PC-3 (cell line): ENCODE measurements around the gene PAK4. TPM values are rescaled to one million over a fixed set of nuclear protein-coding genes. Genes with fewer than 3 reads are reported as not detected.

Source experiments
- ATAC-seq: fragments of 200-7000 bp; cut with Tn5 transposase; 2 replicates; pipeline ENCODE4 v1.9.1; 2020; ENCODE audit warnings: mild to moderate bottlenecking, moderate library complexity
- BruUV-seq: library from RNA; stranded (reverse); fragments of 400-500 nt; replicated peaks from 2 replicates; lab custom pipeline; 2021; lab: Mats Ljungman, UMichigan
- CTCF ChIA-PET: fragments of 300-600 bp; sonication (Branson Sonifier 250); formaldehyde crosslinking; loops from one replicate; lab custom pipeline; 2022; ENCODE audit warnings: antibody characterized with exemption; lab: Charles Lee
- POLR2A ChIA-PET: fragments of 300-600 bp; sonication (Branson Sonifier 250); formaldehyde crosslinking; loops from one replicate; lab custom pipeline; 2022; ENCODE audit warnings: antibody characterized with exemption; ENCODE audit not compliant: unreplicated experiment; lab: Charles Lee
- DNase-seq: peaks from one replicate; pipeline ENCODE4 v3.0.0-alpha.2; 2015
- H2AFZ ChIP-seq: fragments of 300-600 bp; sonication (generic); 2 replicates; pipeline ENCODE4 v1.6.0; 2016; ENCODE audit warnings: antibody characterized with exemption, low read length
- H3F3A ChIP-seq: fragments of 300-600 bp; sonication (generic); one replicate; pipeline ENCODE4 v1.6.0; 2017; ENCODE audit warnings: antibody characterized with exemption, low read length, control low read depth, mild to moderate bottlenecking; ENCODE audit not compliant: unreplicated experiment
- H3K27ac ChIP-seq: fragments of 300-600 bp; sonication (generic); 2 replicates; pipeline ENCODE4 v1.5.1; 2016; ENCODE audit warnings: mild to moderate bottlenecking, low read length
- H3K27me3 ChIP-seq: fragments of 300-600 bp; sonication (generic); 2 replicates; pipeline ENCODE4 v1.6.1; 2016; ENCODE audit warnings: low read length, mixed read lengths
- H3K36me3 ChIP-seq: fragments of 300-600 bp; sonication (generic); 2 replicates; pipeline ENCODE4 v1.6.1; 2016; ENCODE audit warnings: low read depth, mixed run types, low read length, mixed read lengths
- H3K4me1 ChIP-seq: fragments of 300-600 bp; sonication (generic); 2 replicates; pipeline ENCODE4 v1.5.1; 2016; ENCODE audit warnings: low read length; ENCODE audit not compliant: insufficient read depth
- H3K4me2 ChIP-seq: fragments of 300-600 bp; sonication (generic); 2 replicates; pipeline ENCODE4 v1.6.0; 2016; ENCODE audit warnings: low read length
- H3K4me3 ChIP-seq: fragments of 300-600 bp; sonication (generic); 2 replicates; pipeline ENCODE4 v1.5.1; 2016; ENCODE audit warnings: mild to moderate bottlenecking, low read length, mixed read lengths
- H3K79me2 ChIP-seq: fragments of 300-600 bp; sonication (generic); 2 replicates; pipeline ENCODE4 v1.6.1; 2017; ENCODE audit warnings: low read length, mixed read lengths
- H3K9ac ChIP-seq: fragments of 300-600 bp; sonication (generic); 2 replicates; pipeline ENCODE4 v1.6.0; 2016; ENCODE audit warnings: mild to moderate bottlenecking, low read length
- H3K9me2 ChIP-seq: fragments of 300-600 bp; sonication (generic); replicated peaks from 2 replicates; pipeline ENCODE4 v1.6.1; 2016; ENCODE audit warnings: mixed run types, low read length, mixed read lengths
- H3K9me3 ChIP-seq: fragments of 300-600 bp; sonication (generic); 2 replicates; pipeline ENCODE4 v1.6.1; 2016; ENCODE audit warnings: low read length, mixed read lengths
- H4K20me1 ChIP-seq: fragments of 300-600 bp; sonication (generic); 2 replicates; pipeline ENCODE4 v1.6.1; 2016; ENCODE audit warnings: low read length, mixed read lengths
- EZH2 ChIP-seq: fragments of 300-600 bp; sonication (generic); IDR thresholded peaks from one replicate; pipeline ENCODE4 v1.6.1; 2017; ENCODE audit warnings: antibody characterized with exemption, mild to moderate bottlenecking, low read length; ENCODE audit not compliant: unreplicated experiment
- EZH2phosphoT487 ChIP-seq: fragments of 300-600 bp; sonication (generic); IDR thresholded peaks from 2 replicates; pipeline ENCODE4 v1.6.1; 2018; ENCODE audit warnings: mild to moderate bottlenecking, antibody characterized with exemption, low read length, borderline replicate concordance
- intact Hi-C: fragments of 100-400 bp; cut with micrococcal nuclease; formaldehyde crosslinking; loops from 2 replicates; pipeline ENCODE4 v1.9.0; 2023
- total RNA-seq: library from RNA; depleted of rRNA; stranded (reverse); fragments of >200 nt; gene quantifications from 2 replicates; pipeline ENCODE4 v1.2.3, GENCODE V29; 2014
- TF ChIP-seq, protein P1 (sequence below): fragments of 300-600 bp; sonication (generic); conservative IDR thresholded peaks from 2 replicates; pipeline ENCODE4 v1.5.1; 2017; ENCODE audit warnings: antibody characterized with exemption, low read depth, mild to moderate bottlenecking, low read length

PAK4 gene
- total RNA-seq, 1 experiment from 2014 or later, result 13.5 TPM

DNA sequence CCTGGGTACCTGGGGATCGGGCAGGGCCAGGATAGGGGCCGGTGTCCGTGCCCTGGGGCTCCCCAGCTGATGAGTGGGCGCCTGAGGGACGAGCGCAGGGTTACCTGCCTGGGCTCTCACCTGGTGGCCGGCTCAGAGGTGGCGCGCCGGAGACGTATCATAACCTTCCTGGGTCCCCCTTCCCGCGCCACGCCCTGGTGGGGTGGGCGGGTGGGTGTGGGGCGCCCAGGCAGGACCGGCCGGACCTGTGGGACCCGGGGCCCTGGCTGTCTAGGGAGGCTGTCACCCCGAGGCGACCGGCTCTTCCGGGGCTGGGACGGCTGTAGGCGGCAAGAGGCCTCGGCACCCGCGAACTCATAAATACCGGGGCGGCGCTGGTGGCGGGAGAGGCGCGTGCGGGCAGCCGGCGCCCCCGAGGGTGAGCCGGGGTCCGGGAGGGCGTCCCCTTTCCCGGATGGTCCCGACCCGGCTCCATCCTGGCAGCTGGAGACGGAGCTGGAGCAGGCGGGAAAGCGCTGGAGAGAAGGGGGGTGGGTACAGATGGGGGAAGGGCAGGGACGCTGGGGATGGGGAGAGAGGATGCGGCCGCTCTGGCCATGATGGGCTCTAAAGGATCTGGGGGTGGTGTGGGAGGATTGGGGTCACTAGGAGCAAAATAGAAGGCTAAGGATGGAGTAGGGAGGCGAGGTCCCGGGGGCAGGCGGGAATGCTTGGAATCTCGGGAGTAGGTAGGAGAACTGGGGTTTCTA is 41.4 kb upstream of the PAK4 start, which contains the start of gene ACP7:
ACP7 (plus strand) TSS at position 386 of the 749 bp plus-strand sequence. CDS start 902 bp downstream, outside the sequence.
- Histone ChIP-seq H4K20me1 (no peaks in the 10 kb centered on the region), H3K9me3 (no peaks in the 10 kb centered on the region), H3K9me2 (no peaks in the 10 kb centered on the region), H2AFZ (peak within 1 kb of the TSS; percentile 82), H3K79me2 (peaks cover 25% of the 10 kb centered on the region), H3K4me3 (peak within 1 kb of the TSS; percentile 93), H3K27me3 (no peaks in the 10 kb centered on the region), H3K4me2 (peak within 1 kb of the TSS; percentile 90), H3K27ac (peak within 1 kb of the TSS; percentile 56), H3F3A (peaks cover 4% of the 10 kb centered on the region), H3K9ac (peak within 1 kb of the TSS; percentile 78), H3K4me1 (peaks cover 17% of the 10 kb centered on the region), H3K36me3 (no peaks in the 10 kb centered on the region)
- no TSS peak for BruUV-seq
- ATAC-seq, result peak; percentile 54
- intact Hi-C loops, result no loop called here
- ChIA-PET CTCF (interaction anchor here (0.7 kb wide), 1 partner anchor 246 kb away, joined by 3 read pairs; no protein-coding TSS in a partner anchor), POLR2A (interaction anchor here (0.6 kb wide), 1 partner anchor 9 kb away, joined by 4 read pairs; no protein-coding TSS in a partner anchor)
- TF ChIP-seq EZH2phosphoT487 (no peak), EZH2 (no peak)
- TF ChIP-seq, protein P1, sequence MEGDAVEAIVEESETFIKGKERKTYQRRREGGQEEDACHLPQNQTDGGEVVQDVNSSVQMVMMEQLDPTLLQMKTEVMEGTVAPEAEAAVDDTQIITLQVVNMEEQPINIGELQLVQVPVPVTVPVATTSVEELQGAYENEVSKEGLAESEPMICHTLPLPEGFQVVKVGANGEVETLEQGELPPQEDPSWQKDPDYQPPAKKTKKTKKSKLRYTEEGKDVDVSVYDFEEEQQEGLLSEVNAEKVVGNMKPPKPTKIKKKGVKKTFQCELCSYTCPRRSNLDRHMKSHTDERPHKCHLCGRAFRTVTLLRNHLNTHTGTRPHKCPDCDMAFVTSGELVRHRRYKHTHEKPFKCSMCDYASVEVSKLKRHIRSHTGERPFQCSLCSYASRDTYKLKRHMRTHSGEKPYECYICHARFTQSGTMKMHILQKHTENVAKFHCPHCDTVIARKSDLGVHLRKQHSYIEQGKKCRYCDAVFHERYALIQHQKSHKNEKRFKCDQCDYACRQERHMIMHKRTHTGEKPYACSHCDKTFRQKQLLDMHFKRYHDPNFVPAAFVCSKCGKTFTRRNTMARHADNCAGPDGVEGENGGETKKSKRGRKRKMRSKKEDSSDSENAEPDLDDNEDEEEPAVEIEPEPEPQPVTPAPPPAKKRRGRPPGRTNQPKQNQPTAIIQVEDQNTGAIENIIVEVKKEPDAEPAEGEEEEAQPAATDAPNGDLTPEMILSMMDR, result no peak
- DNase-seq, result peak; percentile 32

DNA sequence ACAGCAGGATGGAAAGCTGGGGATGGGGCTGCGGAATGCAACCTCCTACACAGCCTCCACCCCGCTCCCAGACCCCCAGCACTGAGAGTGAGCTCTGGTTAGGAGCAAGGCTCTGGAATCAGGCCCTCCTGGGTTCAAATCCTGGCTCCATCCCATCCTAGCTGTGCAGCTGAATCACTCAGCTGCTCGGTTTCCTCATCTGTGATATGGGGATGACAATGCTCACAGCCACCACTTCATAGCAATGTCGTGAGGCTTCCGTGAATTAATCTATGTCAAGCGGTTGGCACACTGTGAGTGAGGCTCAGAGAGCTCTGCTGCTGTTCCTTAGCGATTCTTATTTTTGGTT is 40.9 kb upstream of the PAK4 start:
- intact Hi-C loops, result no loop called here
- TSS peak; percentile 23 for BruUV-seq

More for the DNA sequence above, 40.9 kb upstream of the PAK4 start:
- H3K36me3 ChIP-seq, result no peaks in the 10 kb centered on the region
- no peak overlapping the region for H3K27ac ChIP-seq
- ChIA-PET POLR2A (interaction anchor here (0.6 kb wide), 1 partner anchor 10 kb away, joined by 4 read pairs; no protein-coding TSS in a partner anchor), CTCF (no interaction called here)
- peak overlapping the region; percentile 85 for H3K4me2 ChIP-seq
- H3K4me1 ChIP-seq, result peaks cover 11% of the 10 kb centered on the region
- ATAC-seq (peak; percentile 16; the same call in 1 of the 2 replicates), DNase-seq (peak; percentile 14)
- peak overlapping the region; percentile 93 for H3K4me3 ChIP-seq
- H3K9me3 ChIP-seq, result no peaks in the 10 kb centered on the region
- TF ChIP-seq EZH2phosphoT487, result no peak
- TF ChIP-seq EZH2, result no peak
- TF ChIP-seq, protein P1, result no peak
- H3K9me2 ChIP-seq, result no peaks in the 10 kb centered on the region
- peaks cover under 1% of the 10 kb centered on the region for H3F3A ChIP-seq
- H4K20me1 ChIP-seq, result no peaks in the 10 kb centered on the region
- H2AFZ ChIP-seq, result peak overlapping the region; percentile 82
- peak overlapping the region; percentile 61 for H3K9ac ChIP-seq
- peaks cover 25% of the 10 kb centered on the region for H3K79me2 ChIP-seq
- no peaks in the 10 kb centered on the region for H3K27me3 ChIP-seq
